NCI-H1694 treated with DMSO at 0.1 percent for 48 hours (cell line): ENCODE measurements around the gene PCBP4.
"Not testable (repeated sequence)": the region's sequence is repeated elsewhere in the genome, so short reads cannot be mapped to it uniquely, and the experiment has no call there.

ENCODE experiments used
- DNase-seq: peaks from one replicate; lab custom pipeline; 2025; lab: John Stamatoyannopoulos, UW

PCBP4 gene

GRCh38 chr3:51938780-51939425, 28.4 kb downstream of the PCBP4 start:
- no peak for DNase-seq

- DNase-seq: no peak
These were observed 29.4 kb downstream of the PCBP4 start for GRCh38 chr3:51937611-51938450.

- DNase-seq: no peak
These were observed 30.2 kb downstream of the PCBP4 start for GRCh38 chr3:51937014-51937413.

- no peak for DNase-seq
These were observed 31.1 kb downstream of the PCBP4 start for GRCh38 chr3:51935886-51936755.

GRCh38 chr3:51934991-51935885, 32.0 kb downstream of the PCBP4 start:
- no peak for DNase-seq

- no peak for DNase-seq
These were observed 33.0 kb downstream of the PCBP4 start for GRCh38 chr3:51934139-51934850.

GRCh38 chr3:51933471-51934138, 33.6 kb downstream of the PCBP4 start:
- DNase-seq: no peak

- no peak for DNase-seq
These were observed 34.5 kb downstream of the PCBP4 start for GRCh38 chr3:51932471-51933370.

- DNase-seq: no peak
These were observed 35.5 kb downstream of the PCBP4 start for GRCh38 chr3:51931756-51932155.

- no peak for DNase-seq
These were observed 36.8 kb downstream of the PCBP4 start for GRCh38 chr3:51930439-51930838.

GRCh38 chr3:51929420-51930003, 37.7 kb downstream of the PCBP4 start:
- no peak for DNase-seq

- not testable (repeated sequence) for DNase-seq
These were observed 38.3 kb downstream of the PCBP4 start for GRCh38 chr3:51928981-51929380.

- no peak for DNase-seq
These were observed 38.8 kb downstream of the PCBP4 start for GRCh38 chr3:51928438-51928837.

GRCh38 chr3:51927061-51927977, 39.9 kb downstream of the PCBP4 start:
- DNase-seq: no peak

- DNase-seq: no peak
These were observed 46.1 kb downstream of the PCBP4 start for GRCh38 chr3:51921081-51921578.

- DNase-seq: no peak
These were observed 50.8 kb downstream of the PCBP4 start for GRCh38 chr3:51916418-51916817.

GRCh38 chr3:51908026-51908425, 59.2 kb downstream of the PCBP4 start:
- no peak for DNase-seq
